ENCODE data around the gene ELAC2.

- TF ChIP-seq CTCF (IDR thresholded peaks at IDR 0.05 in 4 of 5, conservative IDR thresholded peaks at IDR 0.05 in 1 of 5) = no peak
- TF ChIP-seq POLR2A (IDR thresholded peaks at IDR 0.05) = no peak
These were observed 11.5 kb upstream of the ELAC2 start for GRCh38 chr17:13029340-13029739.
